SK-N-SH (cell line): Measurements from ENCODE around the gene PRKAA2.

Experiments used
- CTCF ChIP-seq: fragments of 200-600 bp; sonication (generic); IDR thresholded peaks from 2 replicates; pipeline ENCODE4 v1.6.1; 2017; ENCODE audit warnings: antibody characterized with exemption, mild to moderate bottlenecking, moderate library complexity
- JUND ChIP-seq: IDR thresholded peaks from 2 replicates; pipeline ENCODE4 v1.4.0; 2012
- NFIC ChIP-seq: IDR thresholded peaks from 2 replicates; pipeline ENCODE4 v1.4.0; 2012; ENCODE audit warnings: borderline replicate concordance
- TAF1 ChIP-seq: IDR thresholded peaks from 2 replicates; pipeline ENCODE4 v1.6.1; 2012; ENCODE audit warnings: low read depth, mild to moderate bottlenecking, low read length, moderate library complexity, borderline replicate concordance
- TCF12 ChIP-seq: IDR thresholded peaks from 2 replicates; pipeline ENCODE4 v1.4.0; 2012
- TEAD4 ChIP-seq: IDR thresholded peaks from 2 replicates; pipeline ENCODE4 v1.4.0; 2012; ENCODE audit warnings: mild to moderate bottlenecking, borderline replicate concordance; ENCODE audit not compliant: insufficient read depth
- ZBTB33 ChIP-seq: IDR thresholded peaks from 2 replicates; pipeline ENCODE4 v1.4.0; 2012; ENCODE audit warnings: low read depth, borderline replicate concordance

DNA sequence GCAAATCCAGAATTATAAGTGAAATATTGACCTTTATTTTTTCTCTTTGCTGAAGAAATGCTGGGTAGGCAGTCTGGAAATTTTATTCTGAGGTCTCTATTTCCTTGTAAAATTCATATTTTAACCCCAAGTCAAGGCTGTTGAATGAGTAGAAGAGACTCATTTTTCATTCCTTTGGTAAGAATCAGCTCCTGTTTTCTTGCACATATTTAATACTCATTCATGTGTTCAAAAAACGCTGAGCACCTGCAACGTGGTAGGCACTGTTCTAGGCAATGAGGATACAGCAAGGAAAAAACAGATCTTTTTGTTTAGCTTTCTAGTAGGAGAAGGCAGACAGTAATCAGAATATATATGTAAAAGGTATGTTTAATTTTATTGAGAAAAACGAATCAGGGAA lies 1.5 kb downstream of the PRKAA2 start:
- TF ChIP-seq NFIC: no peak
- no peak for TF ChIP-seq CTCF
- TF ChIP-seq ZBTB33: no peak
- no peak for TF ChIP-seq TEAD4
- no peak for TF ChIP-seq TAF1
- TF ChIP-seq TCF12: no peak
- TF ChIP-seq JUND: no peak
